ENCODE results near the gene FOXE3. TPM values are rescaled to one million over a fixed set of nuclear protein-coding genes. Genes with fewer than 3 reads are reported as not detected.

The FOXE3 gene
- total RNA-seq, 1 experiment from 2014 or later: 0.20 TPM

DNA sequence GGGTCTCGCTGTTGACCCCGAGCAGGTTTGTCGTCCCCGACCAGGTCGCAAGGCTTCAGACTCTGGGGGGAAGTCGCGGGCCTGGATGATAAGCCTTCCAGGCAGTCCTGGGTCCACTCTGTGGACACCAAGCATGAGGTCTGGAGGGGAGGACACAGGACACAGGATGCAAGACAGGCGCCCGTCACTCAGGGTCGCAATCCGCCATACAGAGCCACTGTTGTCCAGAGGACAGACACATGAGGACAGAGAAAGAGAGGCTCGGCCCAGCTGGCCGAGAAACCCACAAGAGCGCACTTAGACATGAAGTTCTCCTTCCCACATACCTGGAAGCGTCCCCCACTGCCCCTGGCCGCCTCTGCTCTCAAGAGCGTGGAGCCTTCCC, 16.9 kb downstream of the FOXE3 start:
- BruUV-seq (replicated peaks): no TSS peak
- H3K4me2 ChIP-seq (ENCODE audit: low read length): no peak overlapping the region
- no peaks in the 10 kb centered on the region for H3K36me3 ChIP-seq (ENCODE audit: control insufficient read depth in 1 of 2, insufficient read depth in 2 of 2, low read length in 2 of 2)
- ChIA-PET RAD21 (ENCODE audit: low non-redundant PET in 1 of 2, low total read pairs in 2 of 2, uncharacterized antibody in 2 of 2, unreplicated experiment in 2 of 2) (no interaction called here), CTCF (interaction anchor here (0.6 to 2.1 kb wide), 6 partner anchors 8 to 293 kb away, joined by 3 to 17 read pairs (median 4); no protein-coding TSS in a partner anchor), POLR2A (no interaction called here)
- no peaks in the 10 kb centered on the region for H3K9me3 ChIP-seq (ENCODE audit: control insufficient read depth in 1 of 2, insufficient read depth in 1 of 2, low read depth in 1 of 2, low read length in 2 of 2)
- DNase-seq (ENCODE audit: low read depth, low spot score): no peak
- H4K20me1 ChIP-seq (ENCODE audit: insufficient read depth): 0 out of 2 replicates have a peak, but pooled peaks cover 2% of the 10 kb centered on the region
- H3K4me3 ChIP-seq (replicated peaks in 1 of 2; ENCODE audit: low read depth in 1 of 2, low read length in 2 of 2): no peak overlapping the region
- intact Hi-C loops (cut with micrococcal nuclease): no loop called here
- H3K27ac ChIP-seq (ENCODE audit: low read depth, low read length): no peak overlapping the region
- H3K4me1 ChIP-seq (ENCODE audit: control insufficient read depth in 1 of 2, insufficient read depth in 2 of 2, low read length in 2 of 2): peaks cover 8 to 30% of the 10 kb centered on the region in 2 experiments
- no peak for ATAC-seq
- TF ChIP-seq ZFX (IDR thresholded peaks at IDR 0.05) (no peak), CBX3 (IDR thresholded peaks at IDR 0.05; ENCODE audit: low read depth) (no peak), TCF7L2 (IDR thresholded peaks at IDR 0.05; ENCODE audit: borderline replicate concordance, extremely low read depth, insufficient read depth, insufficient read length) (no peak), POLR2A (IDR thresholded peaks at IDR 0.05; ENCODE audit: borderline replicate concordance, extremely low read depth, insufficient read depth, insufficient read length) (no peak), SRF (IDR thresholded peaks at IDR 0.05; ENCODE audit: low read depth) (no peak), POLR2AphosphoS5 (IDR thresholded peaks at IDR 0.05; ENCODE audit: low read depth, low read length) (no peak), ZNF274 (IDR thresholded peaks at IDR 0.05; ENCODE audit: low read depth, low read length) (no peak), YY1 (IDR thresholded peaks at IDR 0.05; ENCODE audit: extremely low read depth, insufficient replicate concordance, low read depth, low read length) (no peak), RAD21 (IDR thresholded peaks at IDR 0.05; ENCODE audit: low read depth) (no peak)
- TF ChIP-seq, protein P1, sequence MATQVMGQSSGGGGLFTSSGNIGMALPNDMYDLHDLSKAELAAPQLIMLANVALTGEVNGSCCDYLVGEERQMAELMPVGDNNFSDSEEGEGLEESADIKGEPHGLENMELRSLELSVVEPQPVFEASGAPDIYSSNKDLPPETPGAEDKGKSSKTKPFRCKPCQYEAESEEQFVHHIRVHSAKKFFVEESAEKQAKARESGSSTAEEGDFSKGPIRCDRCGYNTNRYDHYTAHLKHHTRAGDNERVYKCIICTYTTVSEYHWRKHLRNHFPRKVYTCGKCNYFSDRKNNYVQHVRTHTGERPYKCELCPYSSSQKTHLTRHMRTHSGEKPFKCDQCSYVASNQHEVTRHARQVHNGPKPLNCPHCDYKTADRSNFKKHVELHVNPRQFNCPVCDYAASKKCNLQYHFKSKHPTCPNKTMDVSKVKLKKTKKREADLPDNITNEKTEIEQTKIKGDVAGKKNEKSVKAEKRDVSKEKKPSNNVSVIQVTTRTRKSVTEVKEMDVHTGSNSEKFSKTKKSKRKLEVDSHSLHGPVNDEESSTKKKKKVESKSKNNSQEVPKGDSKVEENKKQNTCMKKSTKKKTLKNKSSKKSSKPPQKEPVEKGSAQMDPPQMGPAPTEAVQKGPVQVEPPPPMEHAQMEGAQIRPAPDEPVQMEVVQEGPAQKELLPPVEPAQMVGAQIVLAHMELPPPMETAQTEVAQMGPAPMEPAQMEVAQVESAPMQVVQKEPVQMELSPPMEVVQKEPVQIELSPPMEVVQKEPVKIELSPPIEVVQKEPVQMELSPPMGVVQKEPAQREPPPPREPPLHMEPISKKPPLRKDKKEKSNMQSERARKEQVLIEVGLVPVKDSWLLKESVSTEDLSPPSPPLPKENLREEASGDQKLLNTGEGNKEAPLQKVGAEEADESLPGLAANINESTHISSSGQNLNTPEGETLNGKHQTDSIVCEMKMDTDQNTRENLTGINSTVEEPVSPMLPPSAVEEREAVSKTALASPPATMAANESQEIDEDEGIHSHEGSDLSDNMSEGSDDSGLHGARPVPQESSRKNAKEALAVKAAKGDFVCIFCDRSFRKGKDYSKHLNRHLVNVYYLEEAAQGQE (IDR thresholded peaks at IDR 0.05; ENCODE audit: low read depth): no peak
- TF ChIP-seq, protein P2, sequence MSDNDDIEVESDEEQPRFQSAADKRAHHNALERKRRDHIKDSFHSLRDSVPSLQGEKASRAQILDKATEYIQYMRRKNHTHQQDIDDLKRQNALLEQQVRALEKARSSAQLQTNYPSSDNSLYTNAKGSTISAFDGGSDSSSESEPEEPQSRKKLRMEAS (IDR thresholded peaks at IDR 0.05): no peak
- TF ChIP-seq, protein P3, sequence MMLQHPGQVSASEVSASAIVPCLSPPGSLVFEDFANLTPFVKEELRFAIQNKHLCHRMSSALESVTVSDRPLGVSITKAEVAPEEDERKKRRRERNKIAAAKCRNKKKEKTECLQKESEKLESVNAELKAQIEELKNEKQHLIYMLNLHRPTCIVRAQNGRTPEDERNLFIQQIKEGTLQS (IDR thresholded peaks at IDR 0.05): no peak
- TF ChIP-seq, protein P4, sequence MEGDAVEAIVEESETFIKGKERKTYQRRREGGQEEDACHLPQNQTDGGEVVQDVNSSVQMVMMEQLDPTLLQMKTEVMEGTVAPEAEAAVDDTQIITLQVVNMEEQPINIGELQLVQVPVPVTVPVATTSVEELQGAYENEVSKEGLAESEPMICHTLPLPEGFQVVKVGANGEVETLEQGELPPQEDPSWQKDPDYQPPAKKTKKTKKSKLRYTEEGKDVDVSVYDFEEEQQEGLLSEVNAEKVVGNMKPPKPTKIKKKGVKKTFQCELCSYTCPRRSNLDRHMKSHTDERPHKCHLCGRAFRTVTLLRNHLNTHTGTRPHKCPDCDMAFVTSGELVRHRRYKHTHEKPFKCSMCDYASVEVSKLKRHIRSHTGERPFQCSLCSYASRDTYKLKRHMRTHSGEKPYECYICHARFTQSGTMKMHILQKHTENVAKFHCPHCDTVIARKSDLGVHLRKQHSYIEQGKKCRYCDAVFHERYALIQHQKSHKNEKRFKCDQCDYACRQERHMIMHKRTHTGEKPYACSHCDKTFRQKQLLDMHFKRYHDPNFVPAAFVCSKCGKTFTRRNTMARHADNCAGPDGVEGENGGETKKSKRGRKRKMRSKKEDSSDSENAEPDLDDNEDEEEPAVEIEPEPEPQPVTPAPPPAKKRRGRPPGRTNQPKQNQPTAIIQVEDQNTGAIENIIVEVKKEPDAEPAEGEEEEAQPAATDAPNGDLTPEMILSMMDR (IDR thresholded peaks at IDR 0.05 in 2 of 3, conservative IDR thresholded peaks at IDR 0.05 in 1 of 3; ENCODE audit: borderline replicate concordance in 1 of 3, insufficient read depth in 1 of 3, low read depth in 2 of 3, low read length in 2 of 3): no peak
- TF ChIP-seq, protein P5, sequence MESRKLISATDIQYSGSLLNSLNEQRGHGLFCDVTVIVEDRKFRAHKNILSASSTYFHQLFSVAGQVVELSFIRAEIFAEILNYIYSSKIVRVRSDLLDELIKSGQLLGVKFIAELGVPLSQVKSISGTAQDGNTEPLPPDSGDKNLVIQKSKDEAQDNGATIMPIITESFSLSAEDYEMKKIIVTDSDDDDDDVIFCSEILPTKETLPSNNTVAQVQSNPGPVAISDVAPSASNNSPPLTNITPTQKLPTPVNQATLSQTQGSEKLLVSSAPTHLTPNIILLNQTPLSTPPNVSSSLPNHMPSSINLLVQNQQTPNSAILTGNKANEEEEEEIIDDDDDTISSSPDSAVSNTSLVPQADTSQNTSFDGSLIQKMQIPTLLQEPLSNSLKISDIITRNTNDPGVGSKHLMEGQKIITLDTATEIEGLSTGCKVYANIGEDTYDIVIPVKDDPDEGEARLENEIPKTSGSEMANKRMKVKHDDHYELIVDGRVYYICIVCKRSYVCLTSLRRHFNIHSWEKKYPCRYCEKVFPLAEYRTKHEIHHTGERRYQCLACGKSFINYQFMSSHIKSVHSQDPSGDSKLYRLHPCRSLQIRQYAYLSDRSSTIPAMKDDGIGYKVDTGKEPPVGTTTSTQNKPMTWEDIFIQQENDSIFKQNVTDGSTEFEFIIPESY (IDR thresholded peaks at IDR 0.05; ENCODE audit: extremely low read depth, insufficient replicate concordance, low read length): no peak
- no peaks in the 10 kb centered on the region for H3K27me3 ChIP-seq (ENCODE audit: insufficient read depth, low read length)
- peaks cover 37% of the 10 kb centered on the region for H3K79me2 ChIP-seq (ENCODE audit: insufficient read depth, low read length)
- H3K9ac ChIP-seq (ENCODE audit: low read length): no peak overlapping the region
- no peaks in the 10 kb centered on the region for H3K9me2 ChIP-seq (ENCODE audit: insufficient read depth)
- H2AFZ ChIP-seq (ENCODE audit: low read depth, low read length, poor library complexity, severe bottlenecking): no peak overlapping the region

Data from HCT116 (cell line).